ENCODE data around the gene PSG3.
"Not testable (repeated sequence)": the region's sequence is repeated elsewhere in the genome, so short reads cannot be mapped to it uniquely, and the experiment has no call there.

Gene PSG3

GRCh38 chr19:42740381-42740780, at the start of gene PSG3:
PSG3 (minus strand) TSS chr19:42740481; CDS start chr19:42740384, 97 bp downstream.
- H3K4me1 ChIP-seq (ENCODE audit: insufficient read depth, poor library complexity, severe bottlenecking), result peaks cover 27% of the 10 kb centered on the region
- H3K9me3 ChIP-seq (ENCODE audit: severe bottlenecking), result not testable (repeated sequence)

GRCh38 chr19:42788766-42789165, 48.5 kb upstream of the PSG3 start:
- DNase-seq (ENCODE audit: low spot score); H3K27me3 ChIP-seq (ENCODE audit: insufficient read depth, poor library complexity, severe bottlenecking); ATAC-seq (ENCODE audit: low read depth); H3K27ac ChIP-seq (ENCODE audit: poor library complexity, severe bottlenecking); H3K36me3 ChIP-seq (ENCODE audit: low read depth); H3K4me1 ChIP-seq (ENCODE audit: insufficient read depth, poor library complexity, severe bottlenecking); H3K4me3 ChIP-seq (ENCODE audit: severe bottlenecking); H3K9me3 ChIP-seq (ENCODE audit: severe bottlenecking): not testable (repeated sequence)

More at GRCh38 chr19:42740381-42740780, at the start of gene PSG3:
- not testable (repeated sequence) for H3K27me3 ChIP-seq (ENCODE audit: insufficient read depth, poor library complexity, severe bottlenecking); H3K27ac ChIP-seq (ENCODE audit: poor library complexity, severe bottlenecking); DNase-seq (ENCODE audit: low spot score); H3K36me3 ChIP-seq (ENCODE audit: low read depth); ATAC-seq (ENCODE audit: low read depth); H3K4me3 ChIP-seq (ENCODE audit: severe bottlenecking)

GRCh38 chr19:42787766-42788165, 47.5 kb upstream of the PSG3 start:
- not testable (repeated sequence) for DNase-seq (ENCODE audit: low spot score); H3K36me3 ChIP-seq (ENCODE audit: low read depth); H3K4me1 ChIP-seq (ENCODE audit: insufficient read depth, poor library complexity, severe bottlenecking); H3K27ac ChIP-seq (ENCODE audit: poor library complexity, severe bottlenecking); H3K4me3 ChIP-seq (ENCODE audit: severe bottlenecking); H3K9me3 ChIP-seq (ENCODE audit: severe bottlenecking); H3K27me3 ChIP-seq (ENCODE audit: insufficient read depth, poor library complexity, severe bottlenecking); ATAC-seq (ENCODE audit: low read depth)

- TF ChIP-seq CTCF (IDR thresholded peaks at IDR 0.05; ENCODE audit: poor library complexity, severe bottlenecking), result peak; percentile 82
- DNase-seq (ENCODE audit: low spot score); H3K36me3 ChIP-seq (ENCODE audit: low read depth); ATAC-seq (ENCODE audit: low read depth); H3K27me3 ChIP-seq (ENCODE audit: insufficient read depth, poor library complexity, severe bottlenecking); H3K9me3 ChIP-seq (ENCODE audit: severe bottlenecking); H3K4me3 ChIP-seq (ENCODE audit: severe bottlenecking); H3K27ac ChIP-seq (ENCODE audit: poor library complexity, severe bottlenecking); H3K4me1 ChIP-seq (ENCODE audit: insufficient read depth, poor library complexity, severe bottlenecking): not testable (repeated sequence)
Measured at GRCh38 chr19:42776750-42777612, 36.7 kb upstream of the PSG3 start.

GRCh38 chr19:42774510-42775158, 34.4 kb upstream of the PSG3 start:
- H3K27me3 ChIP-seq (ENCODE audit: insufficient read depth, poor library complexity, severe bottlenecking); ATAC-seq (ENCODE audit: low read depth); H3K9me3 ChIP-seq (ENCODE audit: severe bottlenecking); H3K4me3 ChIP-seq (ENCODE audit: severe bottlenecking); DNase-seq (ENCODE audit: low spot score); H3K4me1 ChIP-seq (ENCODE audit: insufficient read depth, poor library complexity, severe bottlenecking); H3K27ac ChIP-seq (ENCODE audit: poor library complexity, severe bottlenecking); H3K36me3 ChIP-seq (ENCODE audit: low read depth): not testable (repeated sequence)

- not testable (repeated sequence) for H3K27me3 ChIP-seq (ENCODE audit: insufficient read depth, poor library complexity, severe bottlenecking); H3K9me3 ChIP-seq (ENCODE audit: severe bottlenecking); H3K36me3 ChIP-seq (ENCODE audit: low read depth); H3K27ac ChIP-seq (ENCODE audit: poor library complexity, severe bottlenecking); H3K4me3 ChIP-seq (ENCODE audit: severe bottlenecking); H3K4me1 ChIP-seq (ENCODE audit: insufficient read depth, poor library complexity, severe bottlenecking); ATAC-seq (ENCODE audit: low read depth); DNase-seq (ENCODE audit: low spot score)
- peak; percentile 55 for TF ChIP-seq CTCF (IDR thresholded peaks at IDR 0.05; ENCODE audit: poor library complexity, severe bottlenecking)
Measured at GRCh38 chr19:42767319-42767718, 27.0 kb upstream of the PSG3 start.

- not testable (repeated sequence) for H3K9me3 ChIP-seq (ENCODE audit: severe bottlenecking); H3K36me3 ChIP-seq (ENCODE audit: low read depth); H3K27ac ChIP-seq (ENCODE audit: poor library complexity, severe bottlenecking); H3K27me3 ChIP-seq (ENCODE audit: insufficient read depth, poor library complexity, severe bottlenecking); H3K4me1 ChIP-seq (ENCODE audit: insufficient read depth, poor library complexity, severe bottlenecking); ATAC-seq (ENCODE audit: low read depth); H3K4me3 ChIP-seq (ENCODE audit: severe bottlenecking); DNase-seq (ENCODE audit: low spot score)
Measured at GRCh38 chr19:42766871-42767270, 26.6 kb upstream of the PSG3 start.
